ENCODE measurements around the gene FOXD2.
"Not testable (repeated sequence)": the region's sequence is repeated elsewhere in the genome, so short reads cannot be mapped to it uniquely, and the experiment has no call there.

FOXD2 gene

DNA sequence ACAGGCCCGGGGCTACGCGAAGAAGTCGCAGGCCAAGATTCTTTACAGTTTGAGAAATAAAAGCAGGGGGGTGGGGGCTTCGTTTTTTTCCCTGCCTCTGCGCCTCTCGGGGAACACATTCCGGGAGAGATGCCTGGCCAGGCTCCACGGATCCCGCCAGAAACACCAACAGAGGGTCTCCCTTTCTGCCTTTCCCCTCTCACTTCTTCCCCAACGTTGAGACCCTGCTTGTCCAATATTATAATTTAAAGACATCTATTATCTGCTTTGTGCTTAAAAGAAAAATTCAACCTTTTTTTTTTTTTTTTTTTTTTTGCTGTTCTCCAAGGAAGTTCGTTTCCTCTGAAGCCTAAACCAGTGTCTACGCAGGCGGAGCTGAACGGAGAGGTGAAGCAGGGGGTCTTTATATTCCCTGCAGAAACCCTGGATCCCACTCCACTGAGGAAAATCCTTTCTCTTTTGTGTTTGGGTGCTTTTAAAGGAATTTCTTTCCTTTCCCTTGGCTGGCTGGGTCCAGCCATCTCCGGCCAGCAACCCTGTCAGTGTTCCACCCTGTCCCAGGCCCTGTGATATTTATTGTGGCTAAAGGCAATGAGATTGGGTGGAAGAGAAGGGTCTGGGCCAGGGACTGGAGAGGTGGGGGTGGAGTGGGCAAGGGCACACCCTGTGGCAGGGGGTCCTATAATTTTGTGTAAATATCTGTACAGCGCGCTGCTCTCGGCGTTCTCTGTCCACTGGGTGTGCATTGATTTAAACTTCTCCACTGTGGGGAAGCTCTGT, 2.2 kb downstream of the FOXD2 start:
- no peak for DNase-seq (ENCODE audit: low read depth)

DNA sequence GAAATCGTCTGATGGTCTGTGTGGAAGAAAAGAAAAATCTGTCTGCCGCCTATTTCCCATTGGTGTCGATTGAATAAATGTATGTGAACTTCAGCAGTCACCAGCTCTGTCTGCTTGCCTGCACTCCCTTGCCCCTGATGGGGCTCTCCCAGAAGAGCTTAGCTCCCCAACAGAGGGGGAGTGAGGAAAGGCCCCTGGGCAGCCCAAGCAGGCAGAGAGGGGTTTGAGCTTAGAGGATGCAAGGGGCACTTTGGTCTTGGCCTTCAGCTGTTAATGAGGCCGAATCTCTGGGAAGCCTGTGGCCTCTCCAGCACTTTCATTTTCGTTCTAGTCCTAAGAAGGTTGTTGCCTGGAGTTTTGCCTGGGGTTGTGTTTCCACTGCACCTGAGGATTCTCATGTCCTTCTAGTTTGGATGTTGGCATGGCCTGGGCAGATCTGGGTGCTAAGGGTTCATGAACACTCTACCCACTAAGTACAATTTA, 2.8 kb downstream of the FOXD2 start:
- no peak for DNase-seq (ENCODE audit: low read depth)

DNA sequence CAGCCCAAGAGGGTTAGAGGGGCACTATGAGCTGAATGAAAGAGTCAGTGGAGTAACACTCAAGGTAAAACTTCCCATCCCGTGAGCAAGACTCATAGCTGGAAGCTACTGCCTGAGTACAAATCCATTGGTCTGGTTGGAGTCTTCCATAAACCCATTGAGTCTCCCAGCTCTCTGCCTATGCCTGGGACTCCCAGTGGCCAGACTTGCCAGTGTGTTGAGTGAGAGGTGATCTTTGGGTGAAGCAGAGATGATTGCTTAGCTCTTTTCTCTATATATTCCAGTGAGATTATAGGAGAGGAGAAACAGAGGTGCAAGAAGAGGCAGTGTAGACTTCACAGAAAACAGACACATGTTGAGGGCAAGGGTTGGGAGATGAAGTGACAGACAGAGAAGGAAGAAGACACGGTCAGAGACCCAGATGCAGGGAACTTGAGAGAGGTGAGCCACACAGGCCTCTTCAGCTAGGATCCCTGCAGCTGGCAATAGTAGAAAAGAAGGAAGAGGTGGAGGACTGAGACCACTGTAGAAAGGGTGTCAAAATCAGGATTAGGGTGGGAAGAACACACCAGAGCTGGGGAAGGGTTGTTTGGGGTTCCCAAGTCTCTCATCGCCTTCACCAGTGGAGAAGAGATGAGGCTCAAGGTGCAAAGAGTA, 3.7 kb downstream of the FOXD2 start:
- no peak for DNase-seq (ENCODE audit: low read depth)

DNA sequence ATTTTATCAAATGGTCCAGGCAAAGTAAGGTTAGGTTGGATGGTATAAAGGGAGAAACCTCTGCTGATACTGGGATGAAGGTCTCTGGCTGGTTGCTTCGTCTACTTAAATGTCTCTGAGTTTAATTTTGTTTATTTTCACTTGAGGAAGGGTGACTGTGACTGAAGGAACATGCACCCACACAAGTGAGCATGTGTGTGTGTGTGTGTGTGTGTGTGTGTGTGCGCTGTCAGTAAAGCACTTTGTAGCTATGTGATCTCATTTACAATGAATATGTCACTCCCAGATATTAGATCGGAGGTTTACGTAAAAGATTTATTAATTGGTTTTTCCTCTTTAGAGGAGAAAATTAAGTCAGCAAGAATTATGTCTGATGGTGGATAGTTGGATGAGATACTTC, 4.4 kb downstream of the FOXD2 start:
- DNase-seq (ENCODE audit: low read depth), result no peak

DNA sequence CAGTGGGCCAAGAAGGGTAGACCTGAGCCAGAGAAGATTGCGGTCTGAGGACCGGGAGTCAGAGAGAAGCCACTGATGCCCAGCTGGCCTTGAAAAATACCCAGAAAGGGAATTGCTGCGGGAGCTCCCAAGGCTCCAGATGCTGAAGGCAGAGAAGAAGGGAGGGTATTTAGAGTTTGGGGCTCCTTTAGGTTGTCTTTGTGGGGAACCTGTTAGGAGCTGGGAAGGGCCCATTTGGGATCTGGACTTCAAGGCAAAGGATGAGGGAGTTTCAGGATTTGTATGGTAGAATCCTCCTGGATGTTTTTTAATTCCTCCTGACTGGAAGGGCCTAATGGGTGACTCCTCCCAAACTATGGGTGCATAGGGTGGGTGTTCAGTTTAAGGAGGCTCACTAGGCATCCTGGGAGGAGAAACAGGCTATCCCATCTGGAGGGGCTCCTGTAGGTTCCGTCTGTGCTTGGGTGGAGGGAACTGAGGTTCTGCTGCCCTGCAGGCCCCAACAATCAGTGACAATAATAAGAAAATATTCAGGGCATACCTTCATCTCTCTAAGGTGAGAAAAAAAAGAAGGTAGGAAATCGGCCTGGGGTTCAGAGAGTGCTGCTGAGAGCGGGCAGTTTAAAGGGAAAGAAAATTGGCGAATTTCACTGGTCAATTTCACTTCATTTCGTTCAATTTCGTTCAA, 5.1 kb downstream of the FOXD2 start:
- no peak for DNase-seq (ENCODE audit: low read depth)

DNA sequence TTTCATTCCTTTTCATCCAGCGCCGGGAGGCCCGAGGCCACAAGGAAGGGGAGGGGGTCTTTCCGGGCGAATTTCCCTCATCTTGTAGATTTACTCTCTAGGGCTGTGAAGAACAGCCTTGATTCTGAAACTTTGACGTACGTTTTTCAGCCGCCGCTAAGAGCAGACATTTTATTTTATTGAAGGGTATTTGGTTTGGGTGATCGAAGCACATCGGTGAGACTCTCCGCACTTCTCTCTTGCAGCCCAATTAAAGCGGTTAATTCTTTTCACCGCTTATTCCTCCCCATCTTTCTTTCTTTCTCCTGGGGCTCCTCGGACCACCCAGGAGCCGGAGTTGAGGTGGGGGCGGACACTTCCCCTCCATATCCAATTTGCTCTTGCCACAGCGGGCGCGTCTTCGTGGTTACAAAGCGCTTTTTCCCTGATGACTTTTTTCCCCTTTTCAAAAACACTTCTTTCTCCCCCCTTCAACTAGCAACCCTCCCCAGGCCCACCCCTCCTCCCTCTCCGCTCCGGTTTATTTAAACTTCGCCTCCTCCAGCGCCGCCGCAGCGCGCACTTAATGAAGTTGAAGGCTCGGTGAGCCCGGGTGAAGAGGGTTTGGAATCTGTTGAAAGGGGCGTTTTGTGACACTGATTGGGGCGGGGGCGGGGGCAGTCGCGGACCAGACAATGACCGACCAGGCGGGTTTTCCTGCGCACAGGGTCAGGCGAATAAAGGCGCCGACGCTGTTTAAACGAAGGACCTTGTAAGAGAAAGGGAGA, 5.9 kb downstream of the FOXD2 start:
- DNase-seq (ENCODE audit: low read depth), result no peak

DNA sequence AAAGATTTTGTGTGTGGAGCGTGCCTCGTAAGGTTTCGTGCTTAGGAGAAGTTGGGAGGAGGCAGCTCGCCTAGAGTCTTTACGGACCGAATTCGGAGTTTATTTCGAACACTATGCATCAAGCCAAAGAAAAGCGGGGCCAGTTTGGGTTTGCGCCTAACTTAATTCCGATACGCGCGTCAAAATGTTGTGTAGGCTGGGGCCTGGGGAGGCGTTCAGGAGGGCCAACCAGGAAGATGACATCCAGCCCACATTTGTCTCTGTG, 6.4 kb downstream of the FOXD2 start:
- no peak for DNase-seq (ENCODE audit: low read depth)

DNA sequence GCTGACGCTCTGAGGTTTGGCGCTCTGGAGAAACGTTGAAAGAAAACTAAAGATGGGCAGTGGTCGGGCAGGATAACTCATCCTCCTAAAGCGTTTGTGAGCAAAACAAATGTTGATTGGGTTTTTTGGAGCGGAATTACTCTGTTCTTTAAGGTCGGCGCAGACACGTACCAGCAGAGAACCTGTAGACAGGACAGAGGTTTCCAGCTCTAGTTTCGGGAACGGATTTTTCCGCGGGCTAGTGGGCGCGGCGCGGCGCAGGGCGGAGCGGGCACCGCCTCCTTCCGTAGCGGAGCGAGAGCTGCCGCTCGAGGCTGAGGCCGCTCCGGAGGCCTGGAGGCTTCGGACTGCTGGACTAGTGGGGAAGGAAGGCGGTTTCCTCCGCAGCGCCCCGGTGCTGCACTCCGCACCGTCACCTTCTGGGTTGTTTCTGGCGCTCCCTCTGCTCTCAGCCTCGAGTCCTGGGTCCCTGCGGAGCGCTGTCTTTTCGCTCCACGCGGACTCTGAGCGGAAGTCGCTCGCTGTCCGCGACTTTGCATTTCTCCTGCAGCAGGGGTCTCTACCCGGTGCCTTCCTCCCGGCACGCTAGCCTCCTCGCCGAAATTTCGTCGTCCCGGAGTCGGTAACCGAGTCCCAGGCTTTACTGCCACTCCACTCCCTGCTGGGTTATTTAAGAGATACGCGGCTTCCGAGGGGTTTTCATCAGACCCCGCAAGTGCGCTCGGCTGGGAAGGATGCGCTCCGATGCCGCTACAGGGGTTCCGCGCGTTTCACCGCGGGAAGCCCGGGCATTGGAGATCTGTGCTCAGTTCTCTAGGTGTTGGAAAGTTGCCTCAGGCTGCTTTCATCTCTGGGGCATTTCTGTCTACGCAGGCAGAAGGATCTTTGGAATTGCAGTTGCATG, 7.0 kb downstream of the FOXD2 start:
- DNase-seq (ENCODE audit: low read depth), result no peak

DNA sequence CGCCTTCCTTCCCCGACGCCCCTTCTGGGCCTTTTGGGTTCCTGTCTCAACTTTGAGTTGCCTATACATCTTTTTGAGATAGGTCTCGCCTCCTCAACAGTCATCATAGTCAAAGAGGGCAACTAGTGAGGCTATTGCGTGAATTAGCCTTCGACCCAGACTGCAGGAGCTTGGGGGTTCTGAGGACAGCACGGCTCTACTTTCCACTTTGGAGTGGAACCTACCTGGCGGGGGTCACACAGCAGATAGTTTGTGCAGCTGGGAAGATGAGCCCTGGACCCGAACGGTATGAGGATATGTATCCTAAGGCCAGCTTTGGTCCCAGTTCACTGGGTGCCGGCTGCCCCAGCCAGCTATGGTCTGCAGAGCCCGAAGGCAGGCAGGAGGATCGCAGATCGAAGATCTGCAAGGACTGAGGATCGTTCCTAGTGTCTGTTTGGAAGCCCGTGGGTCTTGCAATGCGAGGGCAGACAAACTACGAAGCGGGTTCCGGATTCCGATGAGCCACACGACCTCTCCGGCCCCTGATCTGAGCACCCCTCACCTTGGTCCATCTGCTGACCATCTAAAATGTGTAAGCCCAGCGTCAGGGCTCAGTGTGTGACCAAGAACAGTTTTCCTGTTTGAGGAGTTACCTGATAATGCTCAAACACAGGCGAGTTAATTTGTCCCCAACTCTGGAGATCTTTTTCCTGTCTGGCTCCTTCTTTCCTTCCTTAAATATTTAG, 8.1 kb downstream of the FOXD2 start:
- no peak for DNase-seq (ENCODE audit: low read depth)

DNA sequence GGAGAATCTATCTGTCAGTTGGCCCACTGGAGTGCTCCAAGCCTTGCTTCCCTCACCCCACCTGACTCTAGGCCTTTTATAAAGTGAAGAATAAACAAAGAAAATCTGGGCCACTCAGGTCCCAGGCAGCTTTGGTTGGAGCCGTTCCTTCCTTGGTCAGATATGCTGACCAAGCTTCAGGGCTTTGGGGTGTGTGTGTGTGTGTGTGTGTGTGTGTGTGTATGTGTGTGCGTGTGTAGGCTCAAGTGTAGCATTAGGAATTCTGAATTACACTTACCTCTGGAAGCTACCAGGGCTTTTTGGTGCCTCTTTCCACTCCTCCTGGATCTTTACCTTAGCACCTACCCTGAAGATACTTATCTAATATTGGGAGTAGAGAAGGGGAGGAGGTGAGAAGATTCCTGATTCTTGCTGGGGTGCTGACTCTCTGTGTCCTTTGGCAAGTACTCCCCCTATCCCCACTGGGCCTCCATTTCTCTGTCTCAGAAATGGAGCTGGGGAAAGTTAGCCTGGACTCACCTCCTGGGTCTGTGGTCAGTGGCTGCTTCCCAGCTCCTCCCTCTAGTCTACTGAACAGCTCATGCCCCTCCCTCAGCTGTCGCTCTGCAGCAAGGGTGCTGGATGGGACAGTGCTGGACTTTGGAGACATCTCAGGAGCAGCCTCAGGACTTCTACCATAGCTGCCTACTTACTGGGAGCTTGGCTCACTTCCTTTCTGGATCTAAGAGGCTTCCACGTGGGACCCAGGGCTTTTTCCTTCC, 10.8 kb downstream of the FOXD2 start:
- DNase-seq (ENCODE audit: low read depth), result no peak

DNA sequence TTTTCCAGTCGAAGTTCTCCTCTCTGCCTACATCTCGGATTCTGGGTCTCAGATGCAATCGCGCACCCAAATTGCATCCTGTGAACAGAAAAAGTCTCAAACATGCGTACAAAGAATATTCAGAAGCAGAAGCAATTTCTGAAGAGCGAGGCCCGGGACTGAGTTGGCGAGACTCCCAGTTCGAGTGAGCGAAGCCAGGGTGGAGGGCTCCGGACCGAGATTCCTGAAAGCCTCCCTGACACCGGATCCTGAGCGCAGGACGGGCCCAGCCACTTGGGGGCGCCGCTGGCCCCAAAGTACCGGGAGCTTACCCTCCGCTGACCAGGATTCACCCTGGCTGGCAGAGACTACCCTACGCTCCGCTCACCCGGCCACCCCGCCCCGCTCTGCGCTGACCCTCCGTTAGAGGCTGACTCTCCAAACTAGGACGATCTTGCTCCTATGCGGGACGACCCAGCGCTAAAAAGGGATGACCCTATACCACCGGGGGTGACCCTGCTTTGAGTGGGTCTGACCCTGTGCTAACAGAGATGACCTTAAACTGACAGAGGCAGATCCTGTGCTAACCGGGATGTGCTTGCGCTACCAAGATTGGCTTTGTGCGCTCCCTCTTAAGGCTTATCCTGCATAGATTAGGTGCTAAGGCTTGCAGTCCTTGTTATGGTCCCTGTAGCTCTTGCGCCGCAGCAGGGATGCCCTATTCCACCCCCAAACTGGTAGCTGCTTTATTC, 12.1 kb downstream of the FOXD2 start:
- no peak for DNase-seq (ENCODE audit: low read depth)

DNA sequence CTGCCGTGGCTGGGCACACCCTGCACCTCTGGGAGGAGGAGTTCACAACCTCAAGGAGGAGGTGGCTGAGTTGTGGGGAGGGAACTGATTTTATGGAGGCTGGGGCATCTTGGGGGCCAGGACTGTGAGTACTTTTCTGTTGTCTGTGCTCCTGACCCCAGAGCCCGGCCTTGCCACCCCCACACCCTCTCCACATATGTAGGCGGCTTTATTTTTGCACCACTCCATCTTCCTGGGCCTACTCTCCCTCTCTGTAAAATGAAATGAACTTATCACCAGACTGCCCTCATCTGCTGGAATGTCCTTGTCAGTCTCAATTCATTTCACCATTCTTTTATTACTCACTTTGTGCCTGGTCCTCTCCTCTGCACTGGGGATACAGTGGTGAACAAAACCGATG, 12.8 kb downstream of the FOXD2 start:
- no peak for DNase-seq (ENCODE audit: low read depth)

DNA sequence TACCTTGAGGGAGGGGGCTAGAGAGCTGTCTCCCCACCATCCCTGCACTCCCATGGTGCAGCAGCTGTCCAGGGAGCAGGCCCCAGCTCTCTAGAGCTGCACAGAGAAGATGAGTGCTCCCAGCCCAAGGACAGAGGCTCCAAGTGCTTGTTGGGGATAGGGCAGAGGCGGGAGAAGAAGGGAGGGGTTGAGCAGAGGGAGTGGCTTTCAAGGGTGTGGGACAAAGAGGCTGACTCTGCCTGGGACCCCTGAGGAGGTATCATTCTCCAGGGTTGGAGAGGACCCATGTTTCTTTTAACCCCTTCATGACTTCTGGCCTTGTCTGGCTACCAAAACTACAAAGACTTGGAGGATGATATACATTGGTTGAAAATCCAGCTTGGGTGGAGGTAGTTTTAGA, 14.6 kb downstream of the FOXD2 start:
- no peak for DNase-seq (ENCODE audit: low read depth)

DNA sequence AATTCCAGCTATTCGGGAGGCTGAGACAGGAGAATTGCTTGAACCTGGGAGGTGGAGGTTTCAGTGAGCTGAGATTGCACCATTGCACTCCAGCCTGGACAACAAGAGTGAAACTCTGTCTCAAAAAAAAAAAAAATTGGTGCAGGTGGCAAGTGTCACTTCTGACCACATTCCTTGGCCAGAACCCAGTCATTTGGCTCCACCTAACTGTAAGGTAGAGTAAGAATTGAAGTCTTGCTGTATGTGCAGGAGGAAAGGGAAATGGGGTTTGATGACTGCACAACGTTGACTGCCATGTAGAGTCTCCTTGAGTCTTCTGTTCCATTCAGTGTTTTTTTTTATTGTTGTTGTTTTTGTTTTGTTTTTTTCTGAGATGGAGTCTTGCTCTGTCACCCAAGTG, 16.1 kb downstream of the FOXD2 start:
- DNase-seq (ENCODE audit: low read depth), result not testable (repeated sequence)

DNA sequence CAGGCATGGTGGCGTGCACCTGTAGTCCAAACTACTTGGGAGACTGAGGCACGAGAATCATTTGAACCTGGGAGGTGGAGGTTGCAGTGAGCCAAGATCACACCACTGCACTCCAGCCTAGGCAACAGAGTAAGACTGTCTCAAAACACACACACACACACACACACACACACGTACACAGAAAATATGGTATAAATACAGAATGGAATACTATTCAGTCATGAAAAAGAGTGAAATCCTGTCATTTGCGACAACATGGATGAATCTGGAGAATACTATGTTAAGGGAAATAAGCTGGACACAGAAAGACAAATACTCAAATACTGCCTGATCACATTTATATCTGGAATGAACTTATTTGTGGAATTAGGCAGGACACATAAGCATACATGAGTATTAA, 18.4 kb downstream of the FOXD2 start:
- DNase-seq (ENCODE audit: low read depth), result no peak

DNA sequence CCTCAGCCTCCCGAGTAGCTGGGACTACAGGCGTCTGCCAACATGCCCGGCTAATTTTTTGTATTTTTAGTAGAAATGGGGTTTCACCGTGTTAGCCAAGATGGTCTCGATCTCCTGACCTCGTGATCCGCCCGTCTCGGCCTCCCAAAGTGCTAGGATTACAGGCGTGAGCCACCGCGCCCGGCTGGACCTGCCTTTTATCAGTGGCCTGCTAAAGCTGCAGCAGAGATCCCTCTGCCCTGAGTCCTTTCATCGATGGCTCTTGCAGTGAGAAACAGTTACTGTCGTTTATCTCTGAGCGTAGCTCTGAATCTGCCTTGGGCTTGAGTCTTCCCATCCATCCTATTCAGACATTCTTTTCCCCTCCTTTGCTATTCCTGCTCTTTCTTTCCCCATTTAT, 19.7 kb downstream of the FOXD2 start:
- DNase-seq (ENCODE audit: low read depth), result not testable (repeated sequence)

DNA sequence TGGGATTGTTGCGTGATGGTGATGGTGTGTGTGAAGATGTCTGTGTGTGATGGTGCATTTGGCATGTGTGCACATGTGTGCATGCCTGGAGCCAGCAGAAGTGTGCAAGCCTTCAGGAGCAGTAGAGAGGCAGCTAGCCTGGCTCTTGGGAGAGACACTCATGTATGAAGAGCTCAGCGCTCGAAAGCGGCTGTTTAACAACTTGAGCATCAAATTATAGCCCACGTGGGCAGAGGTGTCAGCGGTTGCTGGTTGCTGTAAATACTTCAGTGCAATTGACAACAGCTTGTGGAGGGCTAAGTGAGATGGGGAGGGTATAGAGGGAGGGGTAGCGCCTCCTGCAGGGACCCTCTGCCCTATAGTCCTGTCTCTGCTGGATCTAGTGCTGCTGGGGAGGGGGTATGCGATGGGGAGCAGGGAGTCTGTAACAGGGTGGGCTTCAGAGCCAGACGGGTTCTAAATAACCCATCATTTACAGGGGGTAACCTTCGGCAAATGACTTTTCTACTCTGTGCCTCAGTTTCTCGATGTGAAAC, 21.5 kb downstream of the FOXD2 start:
- DNase-seq (ENCODE audit: low read depth), result no peak

DNA sequence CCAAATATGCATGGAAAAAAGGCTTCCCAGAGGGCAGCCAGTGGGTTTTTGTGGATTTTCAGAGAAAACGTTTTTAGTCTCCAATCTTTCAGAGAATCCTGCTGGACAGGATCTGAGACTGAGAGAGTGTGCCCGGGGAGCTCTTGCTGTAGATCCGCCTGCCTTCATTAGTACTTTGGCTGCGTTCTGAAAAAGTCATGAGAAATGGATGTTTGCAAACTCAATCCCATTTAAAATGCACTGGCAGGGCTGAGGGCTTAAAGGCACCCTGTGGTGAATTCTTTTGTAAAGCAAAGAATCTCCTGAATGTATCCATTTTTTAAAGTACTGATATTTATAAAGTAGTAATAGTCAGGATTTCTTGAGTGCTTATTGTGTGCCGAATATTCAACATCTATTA, 22.2 kb downstream of the FOXD2 start:
- DNase-seq (ENCODE audit: low read depth), result no peak

DNA sequence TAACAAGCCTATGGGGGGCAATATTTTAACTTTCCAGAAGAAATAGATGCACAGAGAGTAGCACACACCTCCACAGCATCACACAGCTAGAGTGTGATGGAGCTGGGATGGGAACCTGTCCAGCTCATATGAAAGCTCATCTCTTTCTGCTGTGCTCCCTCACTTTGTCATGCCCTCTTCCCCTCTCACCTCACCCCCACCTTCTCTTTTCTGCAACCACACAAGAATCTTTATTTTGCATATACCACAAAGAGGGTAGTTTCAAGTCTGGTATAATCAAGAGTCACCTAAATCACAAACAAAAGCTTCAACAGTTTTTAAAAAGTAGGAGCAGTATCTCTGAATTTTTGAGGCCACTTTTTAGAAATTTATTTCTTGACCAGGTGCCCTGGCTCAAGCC, 22.6 kb downstream of the FOXD2 start:
- no peak for DNase-seq (ENCODE audit: low read depth)

All from stromal cell of bone marrow (primary cell).